ENCODE measurements around the gene CPED1.

GRCh38 chr7:121269798-121270197 is 281.3 kb downstream of the CPED1 start:
- TF ChIP-seq EP300 (IDR thresholded peaks at IDR 0.05; ENCODE audit: borderline replicate concordance in 1 of 2, control insufficient read depth in 1 of 2, low read depth in 2 of 2, low read length in 2 of 2) (no peak), ATF2 (IDR thresholded peaks at IDR 0.05; ENCODE audit: low read length) (no peak), ETV6 (conservative IDR thresholded peaks at IDR 0.05 in 1 of 2, IDR thresholded peaks at IDR 0.05 in 1 of 2; ENCODE audit: borderline replicate concordance in 1 of 2, low read depth in 1 of 2) (no peak), PAX8 (IDR thresholded peaks at IDR 0.05) (no peak)
- TF ChIP-seq, protein P1, sequence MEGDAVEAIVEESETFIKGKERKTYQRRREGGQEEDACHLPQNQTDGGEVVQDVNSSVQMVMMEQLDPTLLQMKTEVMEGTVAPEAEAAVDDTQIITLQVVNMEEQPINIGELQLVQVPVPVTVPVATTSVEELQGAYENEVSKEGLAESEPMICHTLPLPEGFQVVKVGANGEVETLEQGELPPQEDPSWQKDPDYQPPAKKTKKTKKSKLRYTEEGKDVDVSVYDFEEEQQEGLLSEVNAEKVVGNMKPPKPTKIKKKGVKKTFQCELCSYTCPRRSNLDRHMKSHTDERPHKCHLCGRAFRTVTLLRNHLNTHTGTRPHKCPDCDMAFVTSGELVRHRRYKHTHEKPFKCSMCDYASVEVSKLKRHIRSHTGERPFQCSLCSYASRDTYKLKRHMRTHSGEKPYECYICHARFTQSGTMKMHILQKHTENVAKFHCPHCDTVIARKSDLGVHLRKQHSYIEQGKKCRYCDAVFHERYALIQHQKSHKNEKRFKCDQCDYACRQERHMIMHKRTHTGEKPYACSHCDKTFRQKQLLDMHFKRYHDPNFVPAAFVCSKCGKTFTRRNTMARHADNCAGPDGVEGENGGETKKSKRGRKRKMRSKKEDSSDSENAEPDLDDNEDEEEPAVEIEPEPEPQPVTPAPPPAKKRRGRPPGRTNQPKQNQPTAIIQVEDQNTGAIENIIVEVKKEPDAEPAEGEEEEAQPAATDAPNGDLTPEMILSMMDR (IDR thresholded peaks at IDR 0.05 in 2 of 3, conservative IDR thresholded peaks at IDR 0.05 in 1 of 3; ENCODE audit: control insufficient read depth in 2 of 3, extremely low read depth in 1 of 3, insufficient read depth in 1 of 3, low read depth in 3 of 3, low read length in 3 of 3): no peak
- TF ChIP-seq, protein P2, sequence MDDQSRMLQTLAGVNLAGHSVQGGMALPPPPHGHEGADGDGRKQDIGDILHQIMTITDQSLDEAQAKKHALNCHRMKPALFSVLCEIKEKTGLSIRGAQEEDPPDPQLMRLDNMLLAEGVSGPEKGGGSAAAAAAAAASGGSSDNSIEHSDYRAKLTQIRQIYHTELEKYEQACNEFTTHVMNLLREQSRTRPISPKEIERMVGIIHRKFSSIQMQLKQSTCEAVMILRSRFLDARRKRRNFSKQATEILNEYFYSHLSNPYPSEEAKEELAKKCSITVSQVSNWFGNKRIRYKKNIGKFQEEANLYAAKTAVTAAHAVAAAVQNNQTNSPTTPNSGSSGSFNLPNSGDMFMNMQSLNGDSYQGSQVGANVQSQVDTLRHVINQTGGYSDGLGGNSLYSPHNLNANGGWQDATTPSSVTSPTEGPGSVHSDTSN (IDR thresholded peaks at IDR 0.05; ENCODE audit: insufficient replicate concordance, low read depth, low read length): no peak
- TF ChIP-seq, protein P3, sequence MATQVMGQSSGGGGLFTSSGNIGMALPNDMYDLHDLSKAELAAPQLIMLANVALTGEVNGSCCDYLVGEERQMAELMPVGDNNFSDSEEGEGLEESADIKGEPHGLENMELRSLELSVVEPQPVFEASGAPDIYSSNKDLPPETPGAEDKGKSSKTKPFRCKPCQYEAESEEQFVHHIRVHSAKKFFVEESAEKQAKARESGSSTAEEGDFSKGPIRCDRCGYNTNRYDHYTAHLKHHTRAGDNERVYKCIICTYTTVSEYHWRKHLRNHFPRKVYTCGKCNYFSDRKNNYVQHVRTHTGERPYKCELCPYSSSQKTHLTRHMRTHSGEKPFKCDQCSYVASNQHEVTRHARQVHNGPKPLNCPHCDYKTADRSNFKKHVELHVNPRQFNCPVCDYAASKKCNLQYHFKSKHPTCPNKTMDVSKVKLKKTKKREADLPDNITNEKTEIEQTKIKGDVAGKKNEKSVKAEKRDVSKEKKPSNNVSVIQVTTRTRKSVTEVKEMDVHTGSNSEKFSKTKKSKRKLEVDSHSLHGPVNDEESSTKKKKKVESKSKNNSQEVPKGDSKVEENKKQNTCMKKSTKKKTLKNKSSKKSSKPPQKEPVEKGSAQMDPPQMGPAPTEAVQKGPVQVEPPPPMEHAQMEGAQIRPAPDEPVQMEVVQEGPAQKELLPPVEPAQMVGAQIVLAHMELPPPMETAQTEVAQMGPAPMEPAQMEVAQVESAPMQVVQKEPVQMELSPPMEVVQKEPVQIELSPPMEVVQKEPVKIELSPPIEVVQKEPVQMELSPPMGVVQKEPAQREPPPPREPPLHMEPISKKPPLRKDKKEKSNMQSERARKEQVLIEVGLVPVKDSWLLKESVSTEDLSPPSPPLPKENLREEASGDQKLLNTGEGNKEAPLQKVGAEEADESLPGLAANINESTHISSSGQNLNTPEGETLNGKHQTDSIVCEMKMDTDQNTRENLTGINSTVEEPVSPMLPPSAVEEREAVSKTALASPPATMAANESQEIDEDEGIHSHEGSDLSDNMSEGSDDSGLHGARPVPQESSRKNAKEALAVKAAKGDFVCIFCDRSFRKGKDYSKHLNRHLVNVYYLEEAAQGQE (IDR thresholded peaks at IDR 0.05; ENCODE audit: low read depth, low read length): no peak
